GM10266 (cell line): ENCODE measurements around the gene TAF5.

Source experiments
- DNase-seq: peaks from one replicate; pipeline ENCODE4 v3.0.0; 2012; ENCODE audit errors: extremely low spot score
- CTCF ChIP-seq: IDR thresholded peaks from 2 replicates; pipeline ENCODE4 v1.5.1; 2012; ENCODE audit warnings: mild to moderate bottlenecking, low read depth; ENCODE audit not compliant: control insufficient read depth, insufficient read depth; ENCODE audit errors: missing control alignments

The TAF5 gene

GRCh38 chr10:103428989-103429643 is 61.3 kb downstream of the TAF5 start:
- no peak for TF ChIP-seq CTCF

GRCh38 chr10:103429647-103430046 is 61.9 kb downstream of the TAF5 start:
- no peak for DNase-seq
- no peak for TF ChIP-seq CTCF

More at GRCh38 chr10:103428989-103429643, 61.3 kb downstream of the TAF5 start:
- DNase-seq: no peak

GRCh38 chr10:103431902-103432301 is 64.1 kb downstream of the TAF5 start:
- TF ChIP-seq CTCF: no peak
- no peak for DNase-seq

- no peak for TF ChIP-seq CTCF
Observed at GRCh38 chr10:103433858-103434257, 66.1 kb downstream of the TAF5 start.

More at GRCh38 chr10:103433858-103434257, 66.1 kb downstream of the TAF5 start:
- DNase-seq: no peak
